BJ (cell line): ENCODE data around the gene PIP5K1B. TPM values are rescaled to one million over a fixed set of nuclear protein-coding genes. Genes with fewer than 3 reads are reported as not detected.

Source experiments
- CTCF ChIA-PET: fragments of 350-600 bp; formaldehyde crosslinking; extraction: SDS; loops from one replicate; lab custom pipeline; 2021; ENCODE audit warnings: antibody characterized with exemption, inconsistent platforms; lab: Yijun Ruan, JAX
- POLR2A ChIA-PET: fragments of 300-600 bp; sonication (Branson Sonifier 250); formaldehyde crosslinking; extraction: SDS; loops from one replicate; lab custom pipeline; 2021; ENCODE audit warnings: antibody characterized with exemption; lab: Charles Lee
- DNase-seq: peaks from one replicate; pipeline ENCODE4 v3.0.0-alpha.2; 2011; ENCODE audit warnings: low read depth
- H3K27me3 ChIP-seq: 2 replicates; pipeline ENCODE4 v1.6.0; 2011; ENCODE audit warnings: low read length; ENCODE audit not compliant: control insufficient read depth, insufficient read depth
- H3K36me3 ChIP-seq: 2 replicates; pipeline ENCODE4 v1.5.1; 2011; ENCODE audit warnings: low read length; ENCODE audit not compliant: control insufficient read depth, insufficient read depth
- H3K4me3 ChIP-seq: 2 replicates; pipeline ENCODE4 v1.5.1; 2011; ENCODE audit warnings: low read depth, mild to moderate bottlenecking, control low read depth, low read length
- polyA plus RNA-seq: library from polyadenylated mRNA; depleted of rRNA; stranded (reverse); fragments of >200 nt; gene quantifications from 2 replicates; pipeline ENCODE4 v1.2.3, GENCODE V29; 2011
- TF ChIP-seq, protein P1 (sequence below): IDR thresholded peaks from 2 replicates; pipeline ENCODE4 v1.5.1; 2011; ENCODE audit warnings: low read depth, mild to moderate bottlenecking, control low read depth, inconsistent platforms, low read length, moderate library complexity; ENCODE audit not compliant: insufficient read depth

The PIP5K1B gene
- polyA plus RNA-seq, 1 experiment = not detected

DNA sequence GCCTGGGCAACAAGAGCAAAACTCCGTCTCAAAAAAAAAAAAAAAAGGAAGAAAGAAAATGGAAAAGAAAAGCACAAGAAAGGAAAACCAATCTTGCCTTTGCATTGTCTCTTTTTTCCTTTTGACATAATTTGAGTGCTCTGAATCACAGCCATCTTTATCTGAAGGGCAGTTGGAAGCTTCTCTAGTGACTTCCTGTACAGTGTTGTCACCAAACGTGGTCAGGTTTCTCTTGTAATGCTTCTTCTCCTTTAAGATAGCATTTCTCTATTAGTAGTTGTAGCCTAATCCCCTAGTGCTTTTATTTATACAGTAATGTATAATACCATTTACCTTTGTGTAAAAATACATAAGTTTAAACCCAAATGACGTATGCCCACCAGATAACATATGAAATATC, 290.7 kb downstream of the PIP5K1B start:
- TF ChIP-seq, protein P1, sequence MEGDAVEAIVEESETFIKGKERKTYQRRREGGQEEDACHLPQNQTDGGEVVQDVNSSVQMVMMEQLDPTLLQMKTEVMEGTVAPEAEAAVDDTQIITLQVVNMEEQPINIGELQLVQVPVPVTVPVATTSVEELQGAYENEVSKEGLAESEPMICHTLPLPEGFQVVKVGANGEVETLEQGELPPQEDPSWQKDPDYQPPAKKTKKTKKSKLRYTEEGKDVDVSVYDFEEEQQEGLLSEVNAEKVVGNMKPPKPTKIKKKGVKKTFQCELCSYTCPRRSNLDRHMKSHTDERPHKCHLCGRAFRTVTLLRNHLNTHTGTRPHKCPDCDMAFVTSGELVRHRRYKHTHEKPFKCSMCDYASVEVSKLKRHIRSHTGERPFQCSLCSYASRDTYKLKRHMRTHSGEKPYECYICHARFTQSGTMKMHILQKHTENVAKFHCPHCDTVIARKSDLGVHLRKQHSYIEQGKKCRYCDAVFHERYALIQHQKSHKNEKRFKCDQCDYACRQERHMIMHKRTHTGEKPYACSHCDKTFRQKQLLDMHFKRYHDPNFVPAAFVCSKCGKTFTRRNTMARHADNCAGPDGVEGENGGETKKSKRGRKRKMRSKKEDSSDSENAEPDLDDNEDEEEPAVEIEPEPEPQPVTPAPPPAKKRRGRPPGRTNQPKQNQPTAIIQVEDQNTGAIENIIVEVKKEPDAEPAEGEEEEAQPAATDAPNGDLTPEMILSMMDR = no peak
- Histone ChIP-seq H3K27me3 (peaks cover 2% of the 10 kb centered on the region), H3K36me3 (no peaks in the 10 kb centered on the region), H3K4me3 (no peak overlapping the region)
- CTCF ChIA-PET = interaction anchor here (1.1 kb wide), 1 partner anchor 48 kb away, joined by 3 read pairs; no protein-coding TSS in a partner anchor
- POLR2A ChIA-PET = no interaction called here
- DNase-seq = no peak

DNA sequence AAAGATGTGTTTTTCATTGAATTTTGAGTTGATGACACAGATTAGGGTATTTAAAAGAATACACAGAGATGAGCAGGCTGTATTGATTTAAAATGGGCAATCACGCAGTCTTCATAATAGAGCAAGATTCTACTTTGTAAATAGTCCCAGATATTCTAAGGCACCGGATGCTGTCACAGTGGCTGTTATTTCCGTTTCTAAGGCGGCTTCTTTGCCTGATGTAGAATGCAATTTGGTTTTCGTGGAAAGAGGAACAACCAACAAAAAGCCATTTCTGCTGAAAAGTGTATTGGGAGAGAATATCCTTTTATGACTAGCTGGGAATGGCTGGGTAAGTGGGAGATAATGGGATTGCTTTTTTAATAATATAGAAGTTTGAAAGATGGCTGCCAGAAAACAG, 291.4 kb downstream of the PIP5K1B start:
- CTCF ChIA-PET = interaction anchor here (1.4 kb wide), 1 partner anchor 12 kb away, joined by 3 read pairs; no protein-coding TSS in a partner anchor
- H3K4me3 ChIP-seq = no peak overlapping the region
- no peaks in the 10 kb centered on the region for H3K36me3 ChIP-seq
- POLR2A ChIA-PET = no interaction called here
- TF ChIP-seq, protein P1 = no peak
- peaks cover 2% of the 10 kb centered on the region for H3K27me3 ChIP-seq
- DNase-seq = no peak

DNA sequence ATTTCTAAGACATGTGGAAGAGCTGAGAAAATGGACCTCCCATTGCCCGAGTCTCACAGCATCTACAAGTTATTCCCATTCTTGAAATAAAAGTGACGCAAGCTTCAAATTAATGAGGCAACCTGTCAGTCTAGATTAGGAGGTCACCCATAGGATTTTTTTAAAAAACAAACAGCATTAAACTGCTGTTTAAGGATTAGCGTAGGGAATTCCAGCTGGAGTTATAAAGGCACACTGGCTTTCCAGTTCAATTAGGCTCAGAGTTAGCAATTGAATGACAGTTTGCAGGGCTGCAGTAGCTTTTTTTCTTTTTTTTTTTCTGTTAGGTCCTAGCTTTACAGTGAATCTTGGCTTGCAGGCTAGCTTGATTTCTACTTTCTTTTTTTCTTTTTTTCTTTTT, 292.6 kb downstream of the PIP5K1B start:
- Histone ChIP-seq H3K4me3 (no peak overlapping the region), H3K27me3 (peaks cover 2% of the 10 kb centered on the region), H3K36me3 (no peaks in the 10 kb centered on the region)
- POLR2A ChIA-PET = interaction anchor here (0.6 kb wide), 1 partner anchor 11 kb away, joined by 6 read pairs; no protein-coding TSS in a partner anchor
- TF ChIP-seq, protein P1 = no peak
- no peak for DNase-seq
- CTCF ChIA-PET = interaction anchor here (1.2 to 1.4 kb wide), 3 partner anchors 11 to 414 kb away, joined by 3 to 9 read pairs (median 3); no protein-coding TSS in a partner anchor

DNA sequence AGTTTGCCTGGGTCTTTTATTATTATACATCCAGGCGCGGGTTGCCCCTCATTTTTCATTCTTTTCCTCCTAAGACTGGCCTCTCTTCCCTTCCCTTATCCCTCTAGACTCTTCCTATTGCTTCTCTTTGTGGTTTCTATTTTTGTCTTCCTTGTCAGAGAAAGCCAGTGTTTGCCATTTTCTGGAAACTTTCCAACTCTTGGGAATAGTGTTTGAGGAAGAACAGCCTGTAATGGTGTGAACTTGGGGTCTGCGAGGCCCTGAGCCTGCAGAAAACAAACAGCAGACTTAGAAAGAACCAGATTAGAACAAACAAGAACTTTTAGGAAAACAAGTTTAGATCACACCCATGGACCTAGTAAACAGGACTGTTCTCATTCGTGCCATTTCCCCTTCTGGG, 293.3 kb downstream of the PIP5K1B start:
- ChIA-PET POLR2A (no interaction called here), CTCF (interaction anchor here (1.2 to 2.1 kb wide), 3 partner anchors 13 to 415 kb away, joined by 3 to 9 read pairs (median 7); no protein-coding TSS in a partner anchor)
- no peak for DNase-seq
- H3K36me3 ChIP-seq = no peaks in the 10 kb centered on the region
- TF ChIP-seq, protein P1 = no peak
- H3K27me3 ChIP-seq = peaks cover 2% of the 10 kb centered on the region; the same call in 1 of the 2 replicates
- H3K4me3 ChIP-seq = no peak overlapping the region

DNA sequence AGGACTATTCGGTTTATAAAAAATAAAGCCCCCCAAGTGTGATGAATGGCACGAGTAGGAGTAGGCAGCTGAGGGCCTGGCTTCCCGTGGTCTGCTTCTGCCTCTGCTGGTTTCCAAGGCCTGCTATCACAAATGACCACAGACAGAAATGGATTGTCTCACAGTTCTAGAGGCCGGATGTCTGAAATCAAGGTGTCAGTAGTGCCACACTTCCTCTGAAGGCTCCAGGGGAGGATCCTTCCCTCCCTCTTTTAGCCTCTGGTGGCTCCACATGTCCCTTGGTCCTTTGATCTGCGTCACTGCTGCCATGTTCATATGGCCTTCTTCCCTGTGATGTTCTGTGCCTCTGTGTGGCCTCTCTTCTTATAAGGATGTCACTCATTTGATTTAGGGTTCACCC, 293.8 kb downstream of the PIP5K1B start:
- DNase-seq = no peak
- POLR2A ChIA-PET = no interaction called here
- CTCF ChIA-PET = interaction anchor here (0.7 to 2.1 kb wide), 8 partner anchors 10 to 457 kb away, joined by 3 to 9 read pairs (median 6); no protein-coding TSS in a partner anchor
- Histone ChIP-seq H3K36me3 (no peaks in the 10 kb centered on the region), H3K27me3 (peaks cover 2% of the 10 kb centered on the region; the same call in 1 of the 2 replicates), H3K4me3 (no peak overlapping the region)
- TF ChIP-seq, protein P1 = no peak
